Endodermal cell (in vitro differentiated cells): ENCODE measurements around the gene TMEM72. TPM values are rescaled to one million over a fixed set of nuclear protein-coding genes. Genes with fewer than 3 reads are reported as not detected.

Experiments used
- DNase-seq: peaks from one replicate; pipeline ENCODE4 v3.0.0-alpha.2; 2017
- H3K27ac ChIP-seq: 2 replicates; pipeline ENCODE4 v1.5.1; 2013; ENCODE audit warnings: mild to moderate bottlenecking, low read depth, low read length, moderate library complexity
- H3K27me3 ChIP-seq: 2 replicates; pipeline ENCODE4 v1.6.1; 2013; ENCODE audit warnings: mild to moderate bottlenecking, low read length, moderate library complexity; ENCODE audit not compliant: insufficient read depth, control insufficient read depth, poor library complexity, severe bottlenecking
- H3K36me3 ChIP-seq: 2 replicates; pipeline ENCODE4 v1.7.0; 2013; ENCODE audit warnings: mild to moderate bottlenecking, low read length, moderate library complexity; ENCODE audit not compliant: control insufficient read depth, insufficient read depth
- H3K4me1 ChIP-seq: one replicate; pipeline ENCODE4 v1.7.0; 2013; ENCODE audit warnings: low read length; ENCODE audit not compliant: control insufficient read depth, insufficient read depth
- H3K4me3 ChIP-seq: 2 replicates; pipeline ENCODE4 v1.5.1; 2013; ENCODE audit warnings: mild to moderate bottlenecking, low read length, moderate library complexity
- H3K9ac ChIP-seq: 2 replicates; pipeline ENCODE4 v1.6.1; 2013; ENCODE audit warnings: mild to moderate bottlenecking, low read length, moderate library complexity; ENCODE audit not compliant: poor library complexity, severe bottlenecking; ENCODE audit errors: extremely low read depth
- H3K9me3 ChIP-seq: 2 replicates; pipeline ENCODE4 v1.6.1; 2013; ENCODE audit warnings: mild to moderate bottlenecking, low read length, moderate library complexity; ENCODE audit not compliant: control insufficient read depth
- H3K27ac Mint-ChIP-seq: 2 replicates; pipeline ENCODE4 v1.8.0; 2020; ENCODE audit warnings: mixed read lengths
- H3K27me3 Mint-ChIP-seq: 2 replicates; pipeline ENCODE4 v1.8.0; 2021; ENCODE audit warnings: mild to moderate bottlenecking, mixed read lengths; ENCODE audit not compliant: insufficient read depth
- H3K36me3 Mint-ChIP-seq: 2 replicates; pipeline ENCODE4 v1.8.0; 2020; ENCODE audit warnings: low read depth, mixed read lengths
- H3K4me1 Mint-ChIP-seq: 2 replicates; pipeline ENCODE4 v1.8.0; 2020; ENCODE audit warnings: mixed read lengths
- H3K4me3 Mint-ChIP-seq: 2 replicates; pipeline ENCODE4 v1.8.0; 2020; ENCODE audit warnings: mild to moderate bottlenecking, moderate library complexity, mixed read lengths
- H3K9me3 Mint-ChIP-seq: 2 replicates; pipeline ENCODE4 v1.8.0; 2020; ENCODE audit warnings: mild to moderate bottlenecking, mixed read lengths
- CTCF ChIP-seq: fragments of 200-600 bp; sonication (generic); conservative IDR thresholded peaks from 2 replicates; pipeline ENCODE4 v1.5.0; 2021; ENCODE audit warnings: antibody characterized with exemption, mild to moderate bottlenecking
- WGBS, 2 experiments: methylation state at CpG; one replicate each; pipeline versions ENCODE4 v1.1.5 to v1.1.7; 2013; ENCODE audit warnings: missing lambda C conversion rate in 2 of 2, mixed read lengths in 1 of 2; ENCODE audit not compliant: insufficient coverage in 1 of 2, insufficient read length in 1 of 2; 5-methylcytosine and 5-hydroxymethylcytosine counted together
- total RNA-seq, 2 donors: library from RNA; stranded (reverse); fragmentation: NEBNext Ultra II Directional in 1 of 2; extraction: Animal tissue kit (Norgen Biotek cat#: 25700) in 1 of 2; gene quantifications; 2 replicates in 1 of 2; 3 replicates in 1 of 2; pipeline ENCODE4 v1.2.1, GENCODE V29; 2021

The TMEM72 gene
- total RNA-seq, 2 donors from 2014 or later = not detected

- H3K4me3 Mint-ChIP-seq = no peak overlapping the region
- no peak for DNase-seq
These were observed 15.9 kb upstream of the TMEM72 start for GRCh38 chr10:44895280-44895679.

DNA sequence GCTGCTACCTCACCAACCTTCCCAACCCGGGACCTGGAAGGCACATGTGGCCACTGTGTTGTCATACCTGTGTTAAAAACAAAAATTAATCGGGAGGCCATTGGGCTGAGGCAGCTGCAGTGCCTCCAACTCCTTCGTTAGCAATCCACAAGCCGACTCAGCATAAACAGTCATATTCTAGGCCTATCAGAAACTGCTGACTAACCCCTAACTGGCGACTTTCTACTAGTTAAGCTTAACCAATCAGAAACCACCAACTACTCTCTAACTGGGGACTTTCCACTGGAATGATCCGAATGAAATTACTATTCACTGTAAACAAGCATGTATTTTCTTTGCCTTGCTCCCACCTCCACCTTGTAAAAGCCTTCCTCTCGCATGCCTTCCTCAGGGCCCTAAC, 14.1 kb upstream of the TMEM72 start:
- H3K36me3 Mint-ChIP-seq = no peaks in the 10 kb centered on the region
- H3K4me1 Mint-ChIP-seq = peaks cover 5% of the 10 kb centered on the region

More at GRCh38 chr10:44895280-44895679, 15.9 kb upstream of the TMEM72 start:
- TF ChIP-seq CTCF = no peak
- H3K27me3 ChIP-seq = no peaks in the 10 kb centered on the region
- H3K4me1 ChIP-seq = no peaks in the 10 kb centered on the region
- 93 to 94% methylated on average over 5 of the region's 5 CpGs for WGBS, 2 experiments
- no peaks in the 10 kb centered on the region for H3K36me3 ChIP-seq
- H3K27ac ChIP-seq = no peak overlapping the region
- no peak overlapping the region for H3K4me3 ChIP-seq
- H3K27ac Mint-ChIP-seq = no peak overlapping the region
- no peaks in the 10 kb centered on the region for H3K9me3 ChIP-seq
- H3K36me3 Mint-ChIP-seq = no peaks in the 10 kb centered on the region
- H3K27me3 Mint-ChIP-seq = no peaks in the 10 kb centered on the region
- peaks cover 9% of the 10 kb centered on the region for H3K9me3 Mint-ChIP-seq
- peaks cover 5% of the 10 kb centered on the region for H3K4me1 Mint-ChIP-seq
- no peak overlapping the region for H3K9ac ChIP-seq

DNA sequence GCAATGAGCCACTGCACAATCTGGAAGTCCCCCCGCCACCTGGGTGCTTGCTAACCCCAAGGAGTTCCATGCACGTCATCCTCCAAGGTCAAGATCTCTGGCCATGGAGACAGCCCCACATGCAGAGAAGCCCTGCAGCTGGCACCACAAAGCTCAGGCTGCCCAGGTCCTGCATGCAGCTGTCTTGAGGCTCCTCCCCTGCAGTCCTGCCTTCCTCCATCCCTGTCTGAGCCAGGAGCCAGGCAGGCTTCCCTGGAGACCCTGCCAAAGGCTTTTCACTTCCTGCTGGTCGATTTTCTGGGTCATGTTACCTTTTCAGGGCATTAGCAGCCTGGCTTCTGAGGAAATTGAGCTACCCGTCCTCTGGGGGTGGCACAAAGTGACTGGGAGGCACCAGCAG, 12.5 kb upstream of the TMEM72 start:
- peaks cover 9% of the 10 kb centered on the region for H3K9me3 Mint-ChIP-seq
- Histone ChIP-seq H3K9me3 (no peaks in the 10 kb centered on the region), H3K4me1 (no peaks in the 10 kb centered on the region), H3K4me3 (no peak overlapping the region), H3K9ac (no peak overlapping the region), H3K27ac (no peak overlapping the region), H3K36me3 (no peaks in the 10 kb centered on the region), H3K27me3 (no peaks in the 10 kb centered on the region)
- no peaks in the 10 kb centered on the region for H3K27me3 Mint-ChIP-seq
- WGBS, 2 experiments = 83 to 92% methylated on average over 2 to 4 of the region's 4 CpGs
- no peak for DNase-seq
- no peak overlapping the region for H3K27ac Mint-ChIP-seq
- H3K4me3 Mint-ChIP-seq = no peak overlapping the region
- no peak for TF ChIP-seq CTCF
- peaks cover 5% of the 10 kb centered on the region for H3K4me1 Mint-ChIP-seq
- H3K36me3 Mint-ChIP-seq = no peaks in the 10 kb centered on the region

More for the DNA sequence above, 14.1 kb upstream of the TMEM72 start:
- no peak for TF ChIP-seq CTCF
- Mint-ChIP-seq H3K9me3 (peaks cover 9% of the 10 kb centered on the region), H3K27ac (no peak overlapping the region), H3K4me3 (no peak overlapping the region), H3K27me3 (no peaks in the 10 kb centered on the region)
- WGBS, 2 experiments = 87 to 98% methylated on average over 4 to 7 of the region's 7 CpGs
- H3K27ac ChIP-seq = no peak overlapping the region
- DNase-seq = no peak
- H3K4me3 ChIP-seq = no peak overlapping the region
- no peaks in the 10 kb centered on the region for H3K9me3 ChIP-seq
- H3K36me3 ChIP-seq = no peaks in the 10 kb centered on the region
- no peaks in the 10 kb centered on the region for H3K27me3 ChIP-seq
- H3K4me1 ChIP-seq = no peaks in the 10 kb centered on the region
- no peak overlapping the region for H3K9ac ChIP-seq
